HG03558 (cell line): ENCODE data around the gene DIP2C.
"Not testable (repeated sequence)": the region's sequence is repeated elsewhere in the genome, so short reads cannot be mapped to it uniquely, and the experiment has no call there.

Source experiments
- ATAC-seq: cut with Tn5 transposase; IDR thresholded peaks from one replicate; pipeline ENCODE4 v1.9.1; 2021; ENCODE audit warnings: moderate number of reproducible peaks; ENCODE audit not compliant: unreplicated experiment; ENCODE audit errors: extremely low read depth

DIP2C gene

GRCh38 chr10:375815-376505, 313.5 kb downstream of the DIP2C start:
- ATAC-seq = no peak

- ATAC-seq = no peak
Measured at GRCh38 chr10:374354-374753, 315.1 kb downstream of the DIP2C start.

- ATAC-seq = no peak
Measured at GRCh38 chr10:373526-374309, 315.8 kb downstream of the DIP2C start.

DNA sequence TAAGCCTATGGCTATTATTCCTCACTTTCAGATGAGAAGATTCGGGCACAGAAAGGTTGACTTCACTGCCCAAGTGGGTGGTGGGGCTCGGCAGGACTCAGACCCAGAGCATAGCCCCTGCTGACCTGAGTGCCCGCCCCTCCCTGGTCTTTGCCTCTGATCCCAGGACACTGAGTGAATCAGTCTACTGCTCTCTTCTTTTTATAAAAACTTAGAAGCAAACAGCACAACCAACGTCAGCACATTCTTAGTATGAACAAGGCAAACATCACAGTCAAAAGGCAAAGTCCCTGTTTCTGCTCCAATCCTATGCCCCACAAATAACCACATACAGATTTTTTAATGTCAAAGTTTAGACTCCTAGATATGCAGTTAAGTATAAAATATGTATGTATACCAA, 316.5 kb downstream of the DIP2C start:
- ATAC-seq = no peak

GRCh38 chr10:372566-372965, 316.9 kb downstream of the DIP2C start:
- ATAC-seq = no peak

DNA sequence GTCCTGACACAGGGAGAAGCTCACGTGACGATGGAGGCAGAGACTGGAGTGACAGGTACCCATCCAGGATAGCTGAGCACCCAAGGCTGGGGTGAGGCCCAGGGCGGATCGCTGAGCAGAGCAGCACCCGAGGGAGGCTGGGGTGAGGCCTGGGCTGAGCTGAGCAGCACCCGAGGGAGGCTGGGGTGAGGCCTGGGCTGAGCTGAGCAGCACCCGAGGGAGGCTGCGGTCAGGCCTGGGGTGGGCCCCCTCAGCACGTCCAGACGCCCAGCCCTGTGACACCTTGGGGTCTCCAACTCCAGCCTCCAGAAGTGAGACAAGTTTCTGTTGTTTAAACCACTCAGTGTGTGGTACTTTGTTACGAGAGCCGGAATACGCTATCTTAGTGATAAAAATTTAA, 318.0 kb downstream of the DIP2C start:
- ATAC-seq = no peak

- ATAC-seq = no peak
Measured at GRCh38 chr10:370449-370825, 319.0 kb downstream of the DIP2C start.

- no peak for ATAC-seq
Measured at GRCh38 chr10:369684-370448, 319.6 kb downstream of the DIP2C start.

GRCh38 chr10:369221-369683, 320.2 kb downstream of the DIP2C start:
- no peak for ATAC-seq

DNA sequence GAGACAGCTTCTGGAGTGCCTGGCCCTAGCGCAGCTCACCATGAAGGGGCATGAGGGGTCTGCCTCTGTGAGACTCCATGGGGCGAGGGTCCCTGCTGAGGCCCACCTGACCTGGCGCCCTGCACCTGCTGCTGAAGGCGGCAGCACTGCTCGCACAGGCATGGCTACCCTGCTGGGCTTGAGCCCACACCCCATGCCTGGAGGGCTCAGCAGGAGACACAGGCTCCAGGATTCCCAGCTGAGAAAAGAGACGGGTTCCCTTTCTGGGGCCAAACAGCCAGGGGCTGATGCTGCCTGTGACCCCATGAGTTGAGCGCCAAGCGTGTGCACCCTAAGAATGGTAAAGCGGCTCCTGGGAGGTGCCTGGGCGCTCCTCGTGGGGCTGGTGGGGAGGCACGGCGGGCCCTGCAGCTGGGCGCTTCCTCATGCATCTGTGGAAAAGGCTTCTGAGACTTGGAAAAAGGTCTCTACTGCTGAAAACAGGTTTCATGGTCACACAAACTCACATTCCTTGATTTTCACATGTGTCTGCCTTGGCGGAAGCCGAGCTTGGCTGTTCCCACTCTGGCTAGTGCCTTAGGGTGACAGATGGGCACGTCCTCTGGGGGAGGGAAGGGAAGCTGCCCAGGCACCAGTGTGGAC, 320.8 kb downstream of the DIP2C start:
- ATAC-seq = no peak

- not testable (repeated sequence) for ATAC-seq
Measured at GRCh38 chr10:368107-368506, 321.4 kb downstream of the DIP2C start.

- no peak for ATAC-seq
Measured at GRCh38 chr10:367636-368035, 321.8 kb downstream of the DIP2C start.

GRCh38 chr10:366186-366585, 323.3 kb downstream of the DIP2C start:
- no peak for ATAC-seq

DNA sequence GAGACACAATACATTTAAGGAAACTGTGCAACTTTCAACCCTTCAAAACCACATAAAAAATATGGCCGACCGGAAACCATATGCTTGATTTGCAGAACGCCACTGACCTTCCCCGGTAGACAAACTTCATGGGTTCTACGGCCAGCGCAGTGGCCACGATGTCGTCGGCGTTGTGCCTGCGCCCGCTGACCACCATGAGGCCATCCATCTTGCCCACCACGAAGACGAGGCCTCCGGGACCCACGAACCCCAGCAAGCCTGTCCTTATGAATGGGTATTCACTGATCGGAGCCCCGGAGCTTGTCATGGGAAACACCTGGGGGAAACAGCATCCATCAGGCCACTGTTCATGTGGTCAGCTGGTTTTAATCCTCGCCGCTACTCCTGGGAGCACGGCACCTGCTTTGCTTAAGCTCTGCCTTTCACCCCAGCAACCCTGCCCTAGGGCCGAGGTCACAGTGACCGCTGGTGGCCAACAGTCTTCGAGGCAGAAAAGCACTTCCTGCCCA, 325.1 kb downstream of the DIP2C start:
- no peak for ATAC-seq

DNA sequence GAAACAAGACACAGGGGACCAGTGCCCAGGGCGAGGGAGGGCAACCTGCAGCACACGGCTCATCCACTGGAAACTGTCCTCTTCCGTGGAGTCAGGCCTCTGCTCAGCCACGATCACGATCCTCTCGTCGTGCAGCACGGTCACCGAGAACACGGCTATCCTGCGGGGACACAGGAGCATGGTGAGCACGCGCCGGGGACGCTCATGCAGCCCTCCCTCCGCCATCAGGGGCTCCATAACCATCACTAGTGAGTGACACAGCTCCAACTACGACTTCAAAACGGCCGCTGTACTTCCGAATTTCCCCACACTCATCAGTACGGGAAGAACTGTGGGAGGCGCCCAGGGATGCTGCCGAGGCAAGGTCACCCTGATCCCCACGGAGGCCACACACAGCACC, 326.3 kb downstream of the DIP2C start:
- no peak for ATAC-seq

DNA sequence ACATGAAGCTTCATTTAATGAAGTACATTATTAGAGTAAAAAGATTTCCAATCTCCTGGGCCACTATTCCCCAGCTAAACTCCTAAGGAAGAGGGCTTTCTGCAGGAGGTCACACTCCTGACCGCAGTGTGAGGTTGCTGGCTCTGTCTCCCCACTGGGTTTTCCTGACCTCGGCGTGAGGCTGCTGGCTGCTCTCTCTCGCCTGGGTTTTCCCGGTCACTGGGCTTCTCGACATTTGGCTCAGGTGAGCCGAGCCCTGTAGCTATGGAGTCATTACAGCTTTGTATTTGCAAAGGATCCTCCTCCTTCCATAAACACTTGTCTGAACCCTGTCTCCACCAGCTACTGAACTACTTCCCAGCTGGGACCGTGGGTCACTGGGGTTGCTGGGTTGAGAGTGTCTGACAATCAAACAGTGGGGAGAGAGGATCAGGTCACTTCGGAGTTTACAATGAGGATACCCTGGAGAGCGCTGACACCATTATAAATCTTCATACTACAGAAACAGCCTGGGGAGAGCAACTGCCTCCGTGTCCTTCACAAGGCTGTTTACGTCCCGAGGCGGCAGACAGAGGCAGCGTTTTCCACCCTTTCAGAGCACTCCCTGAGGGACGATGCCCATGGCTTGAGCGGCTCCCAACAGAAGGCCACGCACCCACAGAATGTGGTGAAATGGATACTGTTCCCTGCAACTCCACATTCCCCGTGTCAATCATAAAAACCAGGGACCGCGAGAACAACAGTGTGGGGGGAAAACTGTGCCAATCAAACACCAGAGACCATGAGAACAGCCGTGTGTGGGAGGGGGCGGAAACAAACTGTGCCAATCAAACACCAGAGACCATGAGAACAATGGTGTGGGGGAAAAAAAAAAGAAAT, 328.0 kb downstream of the DIP2C start:
- no peak for ATAC-seq

GRCh38 chr10:360653-361052, 328.8 kb downstream of the DIP2C start:
- ATAC-seq = no peak

- ATAC-seq = no peak
Measured at GRCh38 chr10:359762-360161, 329.7 kb downstream of the DIP2C start.

- no peak for ATAC-seq
Measured at GRCh38 chr10:359093-359492, 330.4 kb downstream of the DIP2C start.
